Mesothelial cell of epicardium (in vitro differentiated cells): ENCODE results near the gene DFFB. TPM values are rescaled to one million over a fixed set of nuclear protein-coding genes. Genes with fewer than 3 reads are reported as not detected.
"Not testable (repeated sequence)": the region's sequence is repeated elsewhere in the genome, so short reads cannot be mapped to it uniquely, and the experiment has no call there.

Experiments used
- DNase-seq, 2 experiments: peaks; one replicate each; pipeline ENCODE4 v3.0.0; 2021; ENCODE audit warnings: low spot score in 2 of 2; ENCODE audit not compliant: unreplicated experiment in 2 of 2
- H3K27ac Mint-ChIP-seq: 2 replicates; pipeline ENCODE4 v1.8.0; 2021; ENCODE audit warnings: mixed read lengths
- H3K27me3 Mint-ChIP-seq: 2 replicates; pipeline ENCODE4 v1.8.0; 2021; ENCODE audit warnings: low read depth, mixed read lengths
- H3K36me3 Mint-ChIP-seq: 2 replicates; pipeline ENCODE4 v1.8.0; 2021; ENCODE audit warnings: mixed read lengths
- H3K4me1 Mint-ChIP-seq: 2 replicates; pipeline ENCODE4 v1.8.0; 2021; ENCODE audit warnings: mixed read lengths
- H3K4me3 Mint-ChIP-seq: 2 replicates; pipeline ENCODE4 v1.8.0; 2021; ENCODE audit warnings: mild to moderate bottlenecking, moderate library complexity, mixed read lengths
- H3K9me3 Mint-ChIP-seq: 2 replicates; pipeline ENCODE4 v1.8.0; 2021; ENCODE audit warnings: mixed read lengths
- total RNA-seq: library from RNA; stranded (reverse); gene quantifications from 3 replicates; pipeline ENCODE4 v1.2.1, GENCODE V29; 2021
- TF ChIP-seq, protein P1 (sequence below): fragments of 200-600 bp; sonication (generic); IDR thresholded peaks from one replicate; pipeline ENCODE4 v1.5.0; 2021; ENCODE audit warnings: antibody characterized with exemption; ENCODE audit not compliant: unreplicated experiment

Gene DFFB, protein sequence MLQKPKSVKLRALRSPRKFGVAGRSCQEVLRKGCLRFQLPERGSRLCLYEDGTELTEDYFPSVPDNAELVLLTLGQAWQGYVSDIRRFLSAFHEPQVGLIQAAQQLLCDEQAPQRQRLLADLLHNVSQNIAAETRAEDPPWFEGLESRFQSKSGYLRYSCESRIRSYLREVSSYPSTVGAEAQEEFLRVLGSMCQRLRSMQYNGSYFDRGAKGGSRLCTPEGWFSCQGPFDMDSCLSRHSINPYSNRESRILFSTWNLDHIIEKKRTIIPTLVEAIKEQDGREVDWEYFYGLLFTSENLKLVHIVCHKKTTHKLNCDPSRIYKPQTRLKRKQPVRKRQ
- 10.7 to 11.0 TPM (median 10.9 TPM) in 3 replicates for total RNA-seq

DNA sequence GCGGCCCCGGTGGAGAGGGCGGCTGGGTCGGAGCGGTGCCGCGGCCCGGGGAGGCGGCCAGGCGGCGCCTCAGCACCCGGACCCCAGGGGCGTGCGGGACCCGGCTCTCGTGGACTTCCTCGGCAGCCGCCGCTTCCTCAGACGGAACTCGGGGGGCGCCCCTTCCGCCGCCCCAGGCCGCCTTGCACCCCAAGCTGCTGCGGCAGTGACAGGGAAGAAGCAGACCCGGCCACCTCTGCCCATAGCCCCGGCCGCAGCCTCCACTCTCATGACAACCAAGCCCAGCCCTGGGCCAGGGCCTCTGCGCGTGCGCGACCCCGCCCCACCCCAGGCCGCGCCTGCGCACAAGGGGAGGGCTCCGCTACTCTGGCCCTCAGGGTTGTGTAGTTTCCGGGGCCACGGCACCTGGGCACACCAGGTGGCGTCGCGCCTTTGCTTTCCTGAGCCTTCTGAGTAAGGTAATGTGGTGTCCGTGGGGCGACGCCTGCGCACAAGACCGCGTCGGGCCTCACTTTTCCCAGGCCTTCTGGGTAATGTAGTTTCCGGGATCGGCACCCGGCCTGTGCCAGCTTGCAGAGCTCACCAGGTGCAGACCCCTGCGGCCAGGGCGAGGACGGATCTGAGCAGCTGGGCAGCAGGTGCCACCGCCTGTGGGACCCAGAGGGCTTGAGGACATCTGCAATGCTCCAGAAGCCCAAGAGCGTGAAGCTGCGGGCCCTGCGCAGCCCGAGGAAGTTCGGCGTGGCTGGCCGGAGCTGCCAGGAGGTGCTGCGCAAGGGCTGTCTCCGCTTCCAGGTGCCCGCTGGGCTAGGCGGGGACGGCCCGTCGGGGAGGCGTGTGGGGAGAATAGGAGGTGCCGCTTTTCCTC is at the start of gene DFFB, which contains the start of gene CEP104:
TSS of gene DFFB (plus strand) at position 554 of the 868 bp plus-strand sequence. CDS start at position 682, 128 bp downstream.
TSS of gene CEP104 (minus strand) at position 289 of the 868 bp plus-strand sequence. CDS start 4,804 bp downstream, outside the sequence.
- H3K27ac Mint-ChIP-seq: peak within 1 kb of the TSS; percentile 93
- H3K27me3 Mint-ChIP-seq: no peaks in the 10 kb centered on the region
- H3K4me1 Mint-ChIP-seq: peaks cover 27% of the 10 kb centered on the region
- peaks cover 3% of the 10 kb centered on the region for H3K9me3 Mint-ChIP-seq
- TF ChIP-seq, protein P1, sequence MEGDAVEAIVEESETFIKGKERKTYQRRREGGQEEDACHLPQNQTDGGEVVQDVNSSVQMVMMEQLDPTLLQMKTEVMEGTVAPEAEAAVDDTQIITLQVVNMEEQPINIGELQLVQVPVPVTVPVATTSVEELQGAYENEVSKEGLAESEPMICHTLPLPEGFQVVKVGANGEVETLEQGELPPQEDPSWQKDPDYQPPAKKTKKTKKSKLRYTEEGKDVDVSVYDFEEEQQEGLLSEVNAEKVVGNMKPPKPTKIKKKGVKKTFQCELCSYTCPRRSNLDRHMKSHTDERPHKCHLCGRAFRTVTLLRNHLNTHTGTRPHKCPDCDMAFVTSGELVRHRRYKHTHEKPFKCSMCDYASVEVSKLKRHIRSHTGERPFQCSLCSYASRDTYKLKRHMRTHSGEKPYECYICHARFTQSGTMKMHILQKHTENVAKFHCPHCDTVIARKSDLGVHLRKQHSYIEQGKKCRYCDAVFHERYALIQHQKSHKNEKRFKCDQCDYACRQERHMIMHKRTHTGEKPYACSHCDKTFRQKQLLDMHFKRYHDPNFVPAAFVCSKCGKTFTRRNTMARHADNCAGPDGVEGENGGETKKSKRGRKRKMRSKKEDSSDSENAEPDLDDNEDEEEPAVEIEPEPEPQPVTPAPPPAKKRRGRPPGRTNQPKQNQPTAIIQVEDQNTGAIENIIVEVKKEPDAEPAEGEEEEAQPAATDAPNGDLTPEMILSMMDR: no peak
- peak; percentile 92 to 98 for DNase-seq
- peak within 1 kb of the TSS; percentile 97 for H3K4me3 Mint-ChIP-seq
- H3K36me3 Mint-ChIP-seq: peaks cover 4% of the 10 kb centered on the region

DNA sequence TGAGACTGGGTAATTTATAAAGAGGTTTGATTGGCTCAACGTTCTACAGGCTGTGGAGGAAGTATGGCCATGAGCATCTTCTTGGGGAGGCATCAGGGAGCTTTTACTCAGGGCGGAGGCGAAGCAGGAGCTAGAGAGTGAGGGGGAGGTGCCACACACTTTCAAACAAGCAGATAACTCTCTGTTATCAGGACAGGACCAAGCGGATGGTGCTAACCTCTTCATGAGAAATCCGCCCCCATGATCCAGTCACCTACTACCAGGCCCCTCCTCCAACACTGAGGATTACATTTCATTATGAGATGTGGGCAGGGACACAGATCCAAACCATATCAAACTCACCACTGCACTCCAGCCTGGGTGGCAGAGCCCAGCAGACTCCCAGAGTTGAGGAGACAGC is 49.5 kb upstream of the DFFB start:
- Mint-ChIP-seq H3K9me3 (peaks cover 6% of the 10 kb centered on the region), H3K36me3 (no peaks in the 10 kb centered on the region), H3K4me3 (no peak overlapping the region), H3K27me3 (peaks cover 23% of the 10 kb centered on the region), H3K4me1 (peaks cover 2% of the 10 kb centered on the region), H3K27ac (no peak overlapping the region)
- no peak for DNase-seq
- TF ChIP-seq, protein P1: no peak

DNA sequence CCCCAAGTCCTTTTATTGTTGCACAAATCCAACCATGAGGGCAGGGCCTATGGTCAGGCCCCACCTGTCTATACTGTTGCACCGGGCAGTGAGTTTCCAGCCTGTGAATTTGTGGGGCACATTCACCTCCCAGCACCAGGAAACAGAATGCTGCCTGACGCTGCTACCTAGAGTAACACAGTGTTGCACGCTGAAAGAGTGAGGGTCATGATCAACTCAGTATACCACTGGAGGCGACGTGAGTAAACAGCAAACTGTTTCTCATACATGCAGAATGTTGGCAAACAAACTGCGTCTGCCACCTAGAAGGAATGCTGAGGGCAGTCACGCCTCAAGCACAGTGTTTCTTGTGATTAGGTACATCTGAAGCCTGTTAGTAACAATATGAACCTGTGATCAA is 47.6 kb upstream of the DFFB start:
- Mint-ChIP-seq H3K27me3 (peaks cover 4% of the 10 kb centered on the region), H3K4me3 (no peak overlapping the region)

DNA sequence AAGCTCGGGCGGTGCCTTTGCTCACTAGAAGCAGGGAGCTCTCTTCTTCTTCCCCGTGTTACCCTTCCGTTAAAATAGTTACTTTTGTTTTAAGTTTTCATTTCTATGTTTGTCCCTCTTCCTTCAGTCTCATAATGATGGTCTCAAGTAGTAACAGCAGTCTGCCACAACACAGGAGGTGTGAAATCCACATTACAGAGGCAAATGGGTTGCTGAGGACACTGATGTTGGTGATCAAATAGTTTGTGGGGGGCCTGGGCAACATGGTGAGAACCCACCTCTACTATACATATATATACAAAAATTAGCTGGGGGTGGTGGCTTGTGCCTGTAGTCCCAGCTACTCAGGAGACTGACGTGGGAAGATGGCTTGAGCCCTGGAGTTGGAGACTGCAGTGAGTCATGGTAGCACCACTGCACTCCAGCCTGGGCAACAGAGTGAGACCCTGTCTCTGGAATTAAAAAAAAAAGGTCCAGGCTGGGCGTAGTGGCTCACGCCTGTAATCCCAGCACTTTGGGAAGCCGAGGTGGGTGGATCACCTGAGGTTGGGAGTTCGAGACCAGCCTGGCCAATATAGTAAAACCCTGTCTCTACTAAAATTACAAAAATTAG is 47.0 kb upstream of the DFFB start:
- not testable (repeated sequence) for H3K4me3 Mint-ChIP-seq, H3K9me3 Mint-ChIP-seq, H3K27ac Mint-ChIP-seq, H3K4me1 Mint-ChIP-seq, DNase-seq, H3K36me3 Mint-ChIP-seq, H3K27me3 Mint-ChIP-seq

More for the DNA sequence above, 47.6 kb upstream of the DFFB start:
- DNase-seq: no peak
- Mint-ChIP-seq H3K4me1 (peaks cover 2% of the 10 kb centered on the region), H3K36me3 (peaks cover 3% of the 10 kb centered on the region), H3K9me3 (peaks cover 6% of the 10 kb centered on the region), H3K27ac (no peak overlapping the region)
- TF ChIP-seq, protein P1: no peak

DNA sequence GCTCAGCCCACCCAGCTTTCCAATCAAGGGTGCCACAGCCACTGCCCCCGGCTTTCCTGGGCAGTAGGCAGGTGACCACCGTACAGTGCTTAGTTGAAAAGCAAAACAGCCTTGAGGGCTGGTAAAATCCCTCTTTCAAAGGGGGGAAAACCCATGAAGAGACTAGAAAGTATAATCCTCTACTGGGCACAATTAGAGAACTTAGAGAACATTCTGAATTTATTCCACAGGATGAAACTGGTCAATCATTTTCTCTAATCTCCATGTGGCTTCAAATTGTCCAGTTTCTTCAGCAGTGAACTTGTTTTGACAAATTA is 45.7 kb upstream of the DFFB start:
- H3K4me3 Mint-ChIP-seq: no peak overlapping the region
- H3K4me1 Mint-ChIP-seq: peaks cover 2% of the 10 kb centered on the region
- TF ChIP-seq, protein P1: no peak
- H3K27ac Mint-ChIP-seq: no peak overlapping the region
- H3K36me3 Mint-ChIP-seq: peaks cover 13% of the 10 kb centered on the region
- no peaks in the 10 kb centered on the region for H3K9me3 Mint-ChIP-seq
- peaks cover 4% of the 10 kb centered on the region for H3K27me3 Mint-ChIP-seq
- no peak for DNase-seq
